Neural crest cell (in vitro differentiated cells): ENCODE results near the gene DOCK1. TPM values are rescaled to one million over a fixed set of nuclear protein-coding genes. Genes with fewer than 3 reads are reported as not detected.

ENCODE experiments used
- DNase-seq: peaks from one replicate; pipeline ENCODE4 v3.0.0; 2021; ENCODE audit warnings: low read depth, mixed read lengths, low spot score
- H3K27ac Mint-ChIP-seq: one replicate; pipeline ENCODE4 v1.8.0; 2021; ENCODE audit warnings: mild to moderate bottlenecking, mixed read lengths; ENCODE audit not compliant: unreplicated experiment
- H3K27me3 Mint-ChIP-seq: 2 replicates; pipeline ENCODE4 v1.8.0; 2021; ENCODE audit warnings: low read depth, mild to moderate bottlenecking, mixed read lengths
- H3K36me3 Mint-ChIP-seq: 2 replicates; pipeline ENCODE4 v1.8.0; 2021; ENCODE audit warnings: low read depth, mild to moderate bottlenecking, mixed read lengths
- H3K4me1 Mint-ChIP-seq: 2 replicates; pipeline ENCODE4 v1.8.0; 2021; ENCODE audit warnings: mixed read lengths
- H3K4me3 Mint-ChIP-seq: one replicate; pipeline ENCODE4 v1.8.0; 2021; ENCODE audit warnings: mild to moderate bottlenecking, mixed read lengths
- H3K9me3 Mint-ChIP-seq: 2 replicates; pipeline ENCODE4 v1.8.0; 2021; ENCODE audit warnings: mixed read lengths
- total RNA-seq: library from RNA; stranded (reverse); gene quantifications from 2 replicates; pipeline ENCODE4 v1.2.1, GENCODE V29; 2021
- TF ChIP-seq, protein P1 (sequence below): fragments of 200-600 bp; sonication (generic); conservative IDR thresholded peaks from 2 replicates; pipeline ENCODE4 v1.5.0; 2021; ENCODE audit warnings: antibody characterized with exemption, mild to moderate bottlenecking

Gene DOCK1
- total RNA-seq, 1 donor from 2014 or later: 55.8 TPM

DNA sequence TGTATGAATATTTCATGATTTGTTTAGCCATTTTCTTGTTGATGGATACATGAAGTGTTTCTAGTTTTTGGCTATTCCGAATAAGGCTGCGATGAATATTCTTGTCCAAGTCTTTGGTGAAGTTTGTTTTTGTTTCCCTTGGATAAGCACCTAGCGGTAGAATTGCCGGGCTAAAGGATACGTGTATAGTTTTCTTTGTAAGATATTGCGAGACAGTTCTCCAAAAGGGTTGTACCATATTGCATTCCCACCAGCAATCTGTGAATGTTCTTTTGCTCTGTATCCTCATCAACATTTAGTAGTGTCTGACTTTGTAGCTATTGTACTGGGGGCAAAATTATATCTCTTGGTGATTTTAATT is 142.6 kb downstream of the DOCK1 start:
- Mint-ChIP-seq H3K27me3 (no peaks in the 10 kb centered on the region), H3K9me3 (no peaks in the 10 kb centered on the region), H3K4me3 (no peak overlapping the region), H3K4me1 (no peaks in the 10 kb centered on the region), H3K27ac (no peak overlapping the region), H3K36me3 (peaks cover 19% of the 10 kb centered on the region)
- DNase-seq: no peak
- TF ChIP-seq, protein P1, sequence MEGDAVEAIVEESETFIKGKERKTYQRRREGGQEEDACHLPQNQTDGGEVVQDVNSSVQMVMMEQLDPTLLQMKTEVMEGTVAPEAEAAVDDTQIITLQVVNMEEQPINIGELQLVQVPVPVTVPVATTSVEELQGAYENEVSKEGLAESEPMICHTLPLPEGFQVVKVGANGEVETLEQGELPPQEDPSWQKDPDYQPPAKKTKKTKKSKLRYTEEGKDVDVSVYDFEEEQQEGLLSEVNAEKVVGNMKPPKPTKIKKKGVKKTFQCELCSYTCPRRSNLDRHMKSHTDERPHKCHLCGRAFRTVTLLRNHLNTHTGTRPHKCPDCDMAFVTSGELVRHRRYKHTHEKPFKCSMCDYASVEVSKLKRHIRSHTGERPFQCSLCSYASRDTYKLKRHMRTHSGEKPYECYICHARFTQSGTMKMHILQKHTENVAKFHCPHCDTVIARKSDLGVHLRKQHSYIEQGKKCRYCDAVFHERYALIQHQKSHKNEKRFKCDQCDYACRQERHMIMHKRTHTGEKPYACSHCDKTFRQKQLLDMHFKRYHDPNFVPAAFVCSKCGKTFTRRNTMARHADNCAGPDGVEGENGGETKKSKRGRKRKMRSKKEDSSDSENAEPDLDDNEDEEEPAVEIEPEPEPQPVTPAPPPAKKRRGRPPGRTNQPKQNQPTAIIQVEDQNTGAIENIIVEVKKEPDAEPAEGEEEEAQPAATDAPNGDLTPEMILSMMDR: no peak

DNA sequence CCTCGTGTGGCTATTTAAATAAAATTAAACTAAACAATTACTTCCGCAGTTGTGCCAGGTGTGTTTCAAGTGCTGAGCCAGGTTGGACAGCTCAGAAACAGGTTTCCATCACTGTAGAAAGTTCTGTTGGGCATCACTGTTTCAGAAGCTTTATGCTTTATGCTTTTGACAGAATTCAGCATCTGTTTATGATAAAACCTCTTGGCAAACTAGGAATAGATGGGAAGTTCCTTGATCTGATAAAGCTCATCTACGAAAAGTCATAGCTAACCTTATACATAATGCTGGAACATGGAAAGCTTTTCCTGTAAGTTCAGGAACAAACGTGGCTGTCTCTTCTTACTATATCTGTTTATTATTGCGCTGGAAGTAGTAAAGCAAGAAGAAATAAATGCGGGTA is 143.4 kb downstream of the DOCK1 start:
- Mint-ChIP-seq H3K27me3 (no peaks in the 10 kb centered on the region), H3K36me3 (peaks cover 17% of the 10 kb centered on the region), H3K9me3 (no peaks in the 10 kb centered on the region), H3K4me3 (no peak overlapping the region), H3K27ac (no peak overlapping the region), H3K4me1 (no peaks in the 10 kb centered on the region)
- TF ChIP-seq, protein P1: no peak
- DNase-seq: no peak

DNA sequence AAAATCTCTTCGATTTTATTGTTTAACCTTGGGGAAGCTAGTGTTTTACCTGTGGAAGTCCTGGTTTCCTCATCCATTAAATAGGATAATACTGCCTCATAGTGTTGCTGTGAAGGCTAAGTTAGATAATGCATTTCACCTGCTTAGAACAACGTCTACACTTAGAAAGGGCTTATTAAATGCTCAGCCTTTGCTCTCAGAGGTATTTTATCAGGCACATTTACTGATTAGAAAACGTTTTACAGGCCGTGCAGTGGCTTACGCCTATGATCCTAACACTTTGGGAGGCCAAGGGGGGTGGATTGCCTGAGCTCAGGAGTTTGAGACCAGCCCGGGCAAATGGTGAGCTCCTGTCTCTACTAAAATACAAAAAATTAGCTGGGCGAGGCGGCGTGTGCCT is 146.8 kb downstream of the DOCK1 start:
- Mint-ChIP-seq H3K4me1 (peaks cover 6% of the 10 kb centered on the region), H3K36me3 (peaks cover 28% of the 10 kb centered on the region), H3K9me3 (peaks cover 2% of the 10 kb centered on the region), H3K27ac (no peak overlapping the region), H3K4me3 (no peak overlapping the region), H3K27me3 (no peaks in the 10 kb centered on the region)
- DNase-seq: no peak
- TF ChIP-seq, protein P1: no peak

DNA sequence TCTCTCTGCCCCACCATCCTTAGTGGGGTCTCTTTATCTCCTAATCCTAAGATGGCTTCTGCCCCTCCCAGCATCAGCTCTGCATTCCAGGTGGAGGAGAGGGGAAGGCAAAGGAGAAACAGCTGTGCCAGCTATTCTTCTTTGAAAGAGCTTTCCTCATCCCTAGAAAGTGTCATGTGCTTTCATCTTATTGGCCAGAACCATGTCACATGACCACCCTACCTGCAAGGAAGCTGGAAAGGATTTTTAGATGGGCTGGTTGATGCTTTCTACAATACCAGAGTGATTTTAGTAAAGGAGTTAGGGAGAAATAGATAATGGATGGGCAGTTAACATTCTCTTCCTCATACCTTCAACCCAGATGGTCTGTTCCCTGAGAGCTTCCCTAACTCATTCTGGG is 150.0 kb downstream of the DOCK1 start:
- Mint-ChIP-seq H3K9me3 (peaks cover 10% of the 10 kb centered on the region), H3K27me3 (no peaks in the 10 kb centered on the region), H3K4me1 (peaks cover 15% of the 10 kb centered on the region), H3K27ac (no peak overlapping the region), H3K4me3 (no peak overlapping the region), H3K36me3 (peaks cover 49% of the 10 kb centered on the region)
- TF ChIP-seq, protein P1: no peak
- no peak for DNase-seq

DNA sequence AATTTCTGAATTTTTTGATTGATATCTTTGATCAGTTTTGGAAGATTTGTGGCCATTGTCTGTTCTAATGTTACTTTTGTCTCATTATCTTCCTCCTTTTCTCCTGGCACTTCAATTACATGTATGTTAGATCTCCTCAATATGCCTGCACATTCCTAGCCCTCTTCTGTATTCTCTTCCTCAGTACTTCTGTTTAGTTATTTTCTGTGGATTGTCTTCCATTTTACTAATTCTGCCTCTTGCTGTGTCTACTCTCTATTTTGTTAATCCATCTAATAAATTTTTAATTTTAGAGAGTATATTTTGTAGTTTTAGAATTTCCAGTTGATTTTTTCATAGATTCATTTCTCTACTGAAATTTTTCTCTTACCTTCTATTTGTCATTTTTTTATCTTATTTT is 154.1 kb downstream of the DOCK1 start:
- H3K4me1 Mint-ChIP-seq: peaks cover 15% of the 10 kb centered on the region
- peaks cover 57% of the 10 kb centered on the region for H3K36me3 Mint-ChIP-seq
- no peak overlapping the region for H3K4me3 Mint-ChIP-seq

More for the DNA sequence above, 154.1 kb downstream of the DOCK1 start:
- H3K27ac Mint-ChIP-seq: no peak overlapping the region
- TF ChIP-seq, protein P1: no peak
- H3K9me3 Mint-ChIP-seq: peaks cover 9% of the 10 kb centered on the region
- no peak for DNase-seq
- no peaks in the 10 kb centered on the region for H3K27me3 Mint-ChIP-seq
